RWPE2 (cell line): Measurements from ENCODE around the gene AR.

ENCODE experiments used
- ATAC-seq: fragments of 200-7000 bp; cut with Tn5 transposase; 3 replicates; pipeline ENCODE4 v1.9.1; 2021; ENCODE audit warnings: low read depth
- DNase-seq: peaks from one replicate; pipeline ENCODE4 v3.0.0-alpha.2; 2020; ENCODE audit warnings: low spot score
- H3K27ac ChIP-seq: fragments of 450-650 bp; 2 replicates; pipeline ENCODE4 v1.5.1; 2017; ENCODE audit warnings: mild to moderate bottlenecking; ENCODE audit not compliant: poor library complexity, severe bottlenecking
- H3K27me3 ChIP-seq: fragments of 250-450 bp; sonication (Bioruptor Pico); 2 replicates; pipeline ENCODE4 v1.5.1; 2021; ENCODE audit warnings: mild to moderate bottlenecking, moderate library complexity; ENCODE audit not compliant: insufficient read depth, poor library complexity, severe bottlenecking
- H3K36me3 ChIP-seq: fragments of 250-450 bp; sonication (Bioruptor Pico); 2 replicates; pipeline ENCODE4 v1.5.1; 2020; ENCODE audit warnings: low read depth, mild to moderate bottlenecking, moderate library complexity
- H3K4me1 ChIP-seq: fragments of 250-450 bp; sonication (Bioruptor Pico); 2 replicates; pipeline ENCODE4 v1.5.1; 2021; ENCODE audit warnings: mild to moderate bottlenecking, moderate library complexity; ENCODE audit not compliant: insufficient read depth, poor library complexity, severe bottlenecking
- H3K4me3 ChIP-seq: fragments of 250-450 bp; sonication (Bioruptor Pico); 2 replicates; pipeline ENCODE4 v1.5.1; 2021; ENCODE audit warnings: mild to moderate bottlenecking, moderate library complexity; ENCODE audit not compliant: severe bottlenecking
- H3K9me3 ChIP-seq: fragments of 250-450 bp; sonication (Bioruptor Pico); 2 replicates; pipeline ENCODE4 v1.5.1; 2021; ENCODE audit warnings: mild to moderate bottlenecking, moderate library complexity; ENCODE audit not compliant: severe bottlenecking
- CTCF ChIP-seq: fragments of 450-650 bp; IDR thresholded peaks from one replicate; pipeline ENCODE4 v1.5.1; 2017; ENCODE audit warnings: mild to moderate bottlenecking, moderate library complexity; ENCODE audit not compliant: poor library complexity, severe bottlenecking

AR gene

GRCh38 chrX:67563469-67564448, 19.9 kb downstream of the AR start:
- Histone ChIP-seq H3K36me3 (no peaks in the 10 kb centered on the region), H3K27me3 (no peaks in the 10 kb centered on the region), H3K4me1 (no peaks in the 10 kb centered on the region), H3K9me3 (no peaks in the 10 kb centered on the region), H3K4me3 (no peak overlapping the region), H3K27ac (no peak overlapping the region)
- ATAC-seq (no peak), DNase-seq (no peak)
- TF ChIP-seq CTCF = no peak

- Histone ChIP-seq H3K4me3 (no peak overlapping the region), H3K36me3 (no peaks in the 10 kb centered on the region), H3K27ac (no peak overlapping the region), H3K4me1 (no peaks in the 10 kb centered on the region), H3K9me3 (no peaks in the 10 kb centered on the region), H3K27me3 (no peaks in the 10 kb centered on the region)
- ATAC-seq (no peak), DNase-seq (no peak)
- TF ChIP-seq CTCF = no peak
Measured at GRCh38 chrX:67564475-67564874, 20.7 kb downstream of the AR start.

DNA sequence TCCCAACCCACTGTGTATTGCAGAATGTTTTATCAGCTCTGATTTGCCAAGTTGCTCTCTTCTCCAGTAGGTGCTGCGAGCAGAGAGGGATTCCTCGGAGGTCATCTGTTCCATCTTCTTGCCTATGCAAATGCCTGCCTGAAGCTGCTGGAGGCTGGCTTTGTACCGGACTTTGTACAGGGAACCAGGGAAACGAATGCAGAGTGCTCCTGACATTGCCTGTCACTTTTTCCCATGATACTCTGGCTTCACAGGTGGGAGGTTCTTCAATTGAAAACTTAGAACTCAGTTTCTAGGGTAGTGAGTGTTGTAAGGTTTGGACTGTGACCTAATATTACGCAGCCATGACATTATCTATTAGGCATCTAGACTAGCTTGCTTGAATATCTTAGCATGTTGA, 24.9 kb downstream of the AR start:
- no peaks in the 10 kb centered on the region for H3K36me3 ChIP-seq
- DNase-seq (no peak), ATAC-seq (no peak)
- H3K9me3 ChIP-seq = no peaks in the 10 kb centered on the region
- no peaks in the 10 kb centered on the region for H3K4me1 ChIP-seq
- TF ChIP-seq CTCF = no peak
- H3K27ac ChIP-seq = no peak overlapping the region
- no peaks in the 10 kb centered on the region for H3K27me3 ChIP-seq
- no peak overlapping the region for H3K4me3 ChIP-seq

- Histone ChIP-seq H3K9me3 (no peaks in the 10 kb centered on the region), H3K27ac (no peak overlapping the region), H3K36me3 (no peaks in the 10 kb centered on the region), H3K27me3 (no peaks in the 10 kb centered on the region), H3K4me3 (no peak overlapping the region), H3K4me1 (no peaks in the 10 kb centered on the region)
- ATAC-seq = no peak
- DNase-seq = no peak
- TF ChIP-seq CTCF = no peak
Measured at GRCh38 chrX:67570839-67571238, 27.0 kb downstream of the AR start.

DNA sequence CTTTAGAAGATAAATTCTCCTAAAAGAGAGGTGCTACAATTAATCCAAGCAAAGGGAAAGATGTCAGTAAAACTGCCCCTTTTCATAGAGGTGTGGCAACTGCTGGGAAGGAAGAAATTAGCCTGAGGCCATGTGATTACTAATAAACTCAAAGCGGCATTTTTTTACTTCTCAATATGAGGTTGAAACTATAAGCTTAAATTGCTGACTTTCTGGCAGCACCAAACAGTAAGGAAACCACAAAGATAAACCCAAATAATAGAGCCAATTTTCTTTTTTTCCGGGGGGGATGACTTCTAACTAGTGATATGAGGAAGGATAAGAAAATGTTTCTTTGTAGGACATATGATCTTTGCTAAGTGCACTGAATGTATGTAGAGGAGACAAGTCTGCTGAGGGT, 30.9 kb downstream of the AR start:
- ATAC-seq (no peak), DNase-seq (no peak)
- H3K27me3 ChIP-seq = no peaks in the 10 kb centered on the region
- no peak overlapping the region for H3K4me3 ChIP-seq
- H3K9me3 ChIP-seq = no peaks in the 10 kb centered on the region
- TF ChIP-seq CTCF = no peak
- H3K27ac ChIP-seq = no peak overlapping the region
- H3K36me3 ChIP-seq = no peaks in the 10 kb centered on the region
- H3K4me1 ChIP-seq = no peaks in the 10 kb centered on the region
